NOMO-1 treated with DMSO at 0.1 percent for 48 hours (cell line): Measurements from ENCODE around the gene COMT.
"Not testable (repeated sequence)": the region's sequence is repeated elsewhere in the genome, so short reads cannot be mapped to it uniquely, and the experiment has no call there.

Experiments used
- DNase-seq: peaks from one replicate; lab custom pipeline; 2025; ENCODE audit not compliant: unreplicated experiment; lab: John Stamatoyannopoulos, UW

Gene COMT

GRCh38 chr22:19928207-19928606, 13.4 kb upstream of the COMT start:
- DNase-seq: no peak

- DNase-seq: no peak
Measured at GRCh38 chr22:19929586-19930550, 11.7 kb upstream of the COMT start.

DNA sequence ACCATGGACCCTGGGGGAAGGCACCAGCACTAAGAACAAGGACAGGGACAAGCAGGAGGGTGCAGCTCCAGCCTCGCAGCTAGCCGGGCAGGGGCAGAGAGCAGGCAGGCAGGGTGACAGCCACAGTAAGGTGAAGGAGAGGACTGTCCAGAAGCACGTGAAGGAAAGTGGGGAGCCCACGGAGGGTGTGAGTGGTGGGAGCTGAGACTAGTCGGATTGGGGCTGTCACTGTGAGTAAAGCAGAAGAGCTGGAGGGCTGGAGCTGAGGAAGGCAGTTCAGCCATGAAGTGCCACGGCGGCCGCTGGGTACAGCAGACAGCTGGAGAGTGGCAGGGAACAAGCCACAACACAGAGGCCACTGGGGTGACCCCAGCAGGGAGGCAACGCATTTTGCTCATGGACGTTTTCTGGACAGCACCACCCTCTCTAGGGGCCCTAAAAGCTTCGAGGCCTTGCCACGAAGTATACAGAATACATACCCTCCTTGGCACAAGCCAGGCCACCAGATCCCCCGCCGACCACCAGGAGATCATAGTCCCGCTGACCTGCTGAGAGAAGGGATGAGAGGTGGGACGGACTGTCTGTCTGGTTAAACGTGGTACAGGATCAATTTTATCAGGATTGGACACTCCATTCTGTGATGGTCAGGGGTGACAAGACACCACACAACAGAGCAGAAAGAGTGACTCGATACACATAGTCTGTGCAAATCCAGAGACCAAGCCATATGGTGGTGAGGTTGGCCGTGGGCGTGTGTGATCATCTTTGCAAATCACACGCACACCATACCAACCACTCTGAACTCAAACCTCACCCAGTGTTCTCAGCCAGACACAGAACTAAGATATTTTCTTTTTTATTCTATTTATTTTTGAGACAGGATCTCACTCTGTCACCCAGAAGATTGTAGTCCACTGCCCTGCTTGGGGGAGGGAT, 10.8 kb upstream of the COMT start:
- DNase-seq: no peak

DNA sequence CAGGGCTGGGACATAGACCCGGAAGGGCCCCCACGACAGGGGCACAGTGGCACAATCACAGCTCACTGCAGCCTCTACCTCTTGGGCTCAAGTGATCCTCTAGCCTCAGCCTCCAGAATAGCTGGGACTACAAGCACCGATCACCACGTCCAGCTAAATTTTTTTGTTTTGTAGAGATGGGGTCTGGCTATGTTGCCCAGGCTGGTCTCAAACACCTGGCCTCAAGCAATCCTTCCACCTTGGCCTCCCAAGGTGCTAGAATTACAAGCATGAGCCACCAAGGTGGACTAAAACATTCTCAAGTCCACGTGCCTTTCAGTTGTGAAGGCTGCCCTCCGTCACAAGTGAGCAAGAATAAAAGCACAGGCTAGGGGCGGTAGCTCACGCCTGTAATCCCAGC, 10.1 kb upstream of the COMT start:
- no peak for DNase-seq

DNA sequence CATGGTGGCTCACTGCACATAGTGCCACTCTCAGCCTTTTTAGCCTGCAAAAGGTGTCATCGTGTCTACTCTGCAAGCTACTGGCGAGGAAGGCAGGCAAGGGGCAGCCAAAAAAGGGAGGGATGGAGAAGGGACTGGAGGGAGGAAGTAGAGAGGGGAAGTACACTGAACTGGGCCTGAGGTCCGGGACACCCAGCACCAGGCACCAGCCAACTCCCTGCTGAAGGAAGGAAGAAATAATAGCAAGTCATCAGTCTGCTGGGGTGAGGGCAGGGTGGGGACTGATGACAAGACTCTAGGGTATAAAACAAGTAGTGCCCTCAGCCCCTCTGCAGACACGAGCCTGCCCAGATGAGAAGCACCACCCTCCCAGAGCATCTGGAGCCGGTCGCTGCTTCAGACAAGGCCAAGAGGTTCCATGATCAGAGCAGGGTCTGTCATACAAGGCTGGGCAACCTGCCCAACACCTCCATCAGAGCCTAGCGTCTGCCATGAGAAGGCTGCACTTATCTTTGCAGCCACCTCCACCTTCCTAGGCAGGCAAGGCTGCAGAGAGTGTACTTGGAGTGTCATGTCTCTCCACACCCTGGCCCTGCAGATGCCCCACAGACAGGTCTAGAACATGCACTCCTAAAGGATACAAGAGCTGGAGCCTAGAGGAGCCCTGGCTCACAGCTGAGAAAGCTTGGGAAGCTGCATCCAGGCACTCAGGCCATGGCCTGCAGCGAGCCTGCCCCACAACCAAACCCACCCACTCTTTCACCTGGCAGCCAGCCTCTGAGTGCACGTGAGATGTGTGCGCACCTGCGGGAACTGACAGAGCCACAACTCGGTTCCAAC, 9.0 kb upstream of the COMT start:
- no peak for DNase-seq

- DNase-seq: no peak
Measured at GRCh38 chr22:19933341-19934241, 8.0 kb upstream of the COMT start.

DNA sequence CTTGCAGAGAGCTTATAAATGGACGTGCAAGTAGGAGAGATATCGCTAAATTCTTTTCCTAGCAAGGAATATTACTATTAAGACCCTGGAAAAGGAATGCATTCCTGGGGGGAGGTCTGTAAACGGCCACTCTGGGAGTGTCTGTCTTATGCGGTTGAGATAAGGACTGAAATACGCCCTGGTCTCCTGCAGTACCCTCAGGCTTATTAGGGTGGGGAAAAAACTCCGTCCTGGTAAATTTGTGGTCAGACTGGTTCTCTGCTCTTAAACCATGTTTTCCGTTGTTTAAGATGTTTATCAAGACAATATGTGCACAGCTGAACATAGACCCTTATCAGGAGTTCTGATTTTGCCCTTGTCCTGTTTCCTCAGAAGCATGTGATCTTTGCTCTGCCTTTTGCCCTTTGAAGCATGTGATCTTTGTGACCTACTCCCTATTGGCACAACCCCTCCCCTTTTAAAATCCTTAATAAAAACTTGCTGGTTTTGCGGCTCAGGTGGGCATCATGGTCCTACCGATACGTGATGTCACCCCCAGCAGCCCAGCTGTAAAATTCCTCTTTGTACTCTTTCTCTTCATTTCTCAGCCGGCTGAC, 6.4 kb upstream of the COMT start:
- not testable (repeated sequence) for DNase-seq

DNA sequence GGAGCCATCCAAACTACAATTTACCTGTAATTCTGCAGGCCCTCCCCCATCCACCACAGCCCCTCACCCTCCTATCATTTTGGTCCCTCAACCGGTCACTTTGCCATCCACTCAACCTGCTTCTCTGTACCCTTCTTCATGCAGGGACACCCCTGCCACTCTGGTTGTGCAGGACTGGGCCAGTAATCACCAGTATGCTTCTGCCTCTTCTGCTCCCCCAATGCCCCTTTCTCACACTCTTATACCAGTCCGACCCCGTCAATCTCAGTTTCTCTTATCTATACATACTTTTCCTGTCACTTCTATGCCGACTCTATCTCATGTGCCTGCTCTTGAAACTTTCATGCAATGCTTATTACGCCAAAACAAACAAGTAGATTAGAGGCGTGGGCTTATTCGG, 5.1 kb upstream of the COMT start:
- no peak for DNase-seq

DNA sequence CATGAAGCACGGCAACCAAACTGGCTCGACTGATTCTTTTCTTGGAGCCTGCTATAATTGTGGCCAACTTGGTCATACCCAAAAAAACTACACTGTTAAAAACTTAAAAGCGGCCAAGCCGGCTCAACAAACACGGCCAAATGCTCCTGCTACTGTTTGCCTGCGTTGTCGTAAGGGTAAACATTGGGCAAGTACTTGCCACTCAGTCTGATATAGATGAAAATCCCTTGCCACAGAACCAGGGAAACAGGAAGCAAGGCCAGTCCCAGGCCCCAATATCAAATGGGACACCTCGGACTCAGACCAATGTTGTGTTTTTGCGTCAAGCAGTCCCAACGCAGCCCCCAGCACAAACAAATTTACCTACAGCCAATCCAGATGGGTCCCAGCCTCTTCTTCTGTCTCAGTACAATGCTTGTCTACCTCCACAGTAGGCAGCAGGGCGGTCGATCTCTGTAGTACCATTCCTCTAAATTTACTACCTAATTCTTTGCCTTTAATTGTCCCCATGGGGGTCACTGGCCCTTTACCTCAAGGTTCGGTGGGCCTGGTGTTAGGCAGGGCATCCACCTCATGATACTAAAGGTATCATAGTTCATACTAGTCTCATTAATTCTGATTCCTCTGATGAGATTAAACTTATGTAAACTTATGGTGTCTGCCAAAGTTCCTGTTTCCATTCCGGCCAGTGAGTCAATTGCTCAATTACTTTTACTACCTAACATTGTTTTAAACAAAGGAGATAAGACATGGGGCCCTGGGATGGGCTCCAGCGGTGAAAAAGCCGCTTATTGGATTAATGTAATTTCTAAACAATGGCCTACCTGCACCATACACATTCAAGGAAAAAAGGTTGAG, 3.7 kb upstream of the COMT start:
- peak; percentile 80 for DNase-seq

DNA sequence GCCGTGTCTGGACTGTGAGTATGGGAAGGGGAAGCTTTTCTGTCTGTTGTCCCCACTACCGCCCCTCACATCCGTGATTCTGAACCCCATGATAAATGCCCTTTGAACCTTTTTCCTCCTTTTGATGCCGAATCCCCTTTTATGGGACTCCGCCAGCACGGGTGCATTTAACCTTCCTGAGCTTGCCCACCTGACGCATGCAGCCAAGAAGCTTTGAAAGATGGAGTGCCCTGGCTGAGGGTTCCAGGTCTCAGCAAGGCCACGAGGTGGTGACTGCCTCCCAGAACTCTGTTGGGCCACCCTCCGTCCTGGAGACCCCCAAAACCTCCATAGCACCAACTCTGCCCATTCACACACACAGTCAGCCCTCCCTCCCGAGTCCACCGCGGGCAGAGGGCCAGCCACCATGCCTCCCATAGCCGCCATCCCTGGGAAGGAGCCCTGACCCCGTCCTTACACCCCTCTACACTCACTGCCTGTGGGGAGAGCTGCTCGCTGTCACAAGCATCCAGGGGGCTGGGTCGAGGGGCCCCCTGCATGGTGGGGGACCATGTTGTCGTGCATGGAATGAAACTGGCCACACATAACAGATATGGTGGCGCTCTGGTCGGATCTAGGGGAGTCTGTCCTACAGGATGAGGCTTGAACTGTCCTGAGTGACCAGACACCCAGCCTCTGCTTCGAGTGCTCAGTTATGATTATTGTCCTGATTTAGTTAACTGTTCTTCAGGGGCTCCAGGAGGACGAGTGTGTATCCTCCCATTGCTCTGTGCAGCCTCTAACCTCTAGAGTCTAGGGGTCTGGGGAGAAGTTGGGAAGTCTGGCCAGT, 822 bp upstream of the COMT start:
- DNase-seq: no peak

DNA sequence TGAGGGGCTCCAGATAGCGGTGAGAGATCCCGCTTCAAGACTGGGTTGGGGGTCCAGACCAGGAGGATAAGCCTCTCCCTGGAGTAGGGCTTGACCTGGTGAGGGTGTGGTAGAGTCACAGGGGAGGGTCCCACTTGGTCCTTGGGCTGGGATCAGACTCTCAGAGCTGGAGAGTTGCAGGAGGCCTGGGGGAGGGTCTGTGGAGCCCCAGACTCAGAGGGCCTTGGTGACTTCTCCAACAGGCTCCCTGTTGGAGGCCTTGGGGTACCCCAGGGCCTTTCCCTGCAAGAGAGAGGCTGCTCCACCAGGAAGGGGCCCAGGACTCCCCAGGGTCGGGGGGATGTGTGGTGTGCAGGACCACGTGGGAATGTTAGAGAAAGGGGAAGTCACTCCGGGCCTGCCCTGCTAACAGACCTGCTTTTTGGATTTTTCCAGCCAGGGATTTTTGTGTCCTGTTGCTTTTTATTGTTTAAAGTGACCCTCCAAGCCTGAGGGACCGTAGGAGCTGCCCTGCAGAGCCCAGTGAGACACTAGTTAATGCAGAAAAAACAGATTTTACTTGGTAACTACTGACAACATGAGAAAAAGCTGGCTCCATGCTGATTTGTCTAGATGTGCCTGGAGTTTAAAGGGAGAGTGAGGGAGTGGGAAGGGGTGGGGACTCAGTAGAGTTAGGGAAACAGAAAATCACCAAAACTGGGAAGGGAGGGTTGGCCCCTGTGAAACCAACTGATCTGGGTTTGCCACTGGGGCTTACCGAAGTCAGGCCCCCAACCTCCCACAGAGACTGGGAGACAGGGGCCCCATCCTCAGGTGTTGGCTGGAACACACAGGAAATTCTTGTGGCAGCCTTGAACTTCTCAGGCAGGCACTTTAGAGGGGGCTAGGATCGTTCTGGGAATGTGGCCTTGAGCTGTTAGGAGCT, 847 bp downstream of the COMT start:
- DNase-seq: peak; percentile 38

DNA sequence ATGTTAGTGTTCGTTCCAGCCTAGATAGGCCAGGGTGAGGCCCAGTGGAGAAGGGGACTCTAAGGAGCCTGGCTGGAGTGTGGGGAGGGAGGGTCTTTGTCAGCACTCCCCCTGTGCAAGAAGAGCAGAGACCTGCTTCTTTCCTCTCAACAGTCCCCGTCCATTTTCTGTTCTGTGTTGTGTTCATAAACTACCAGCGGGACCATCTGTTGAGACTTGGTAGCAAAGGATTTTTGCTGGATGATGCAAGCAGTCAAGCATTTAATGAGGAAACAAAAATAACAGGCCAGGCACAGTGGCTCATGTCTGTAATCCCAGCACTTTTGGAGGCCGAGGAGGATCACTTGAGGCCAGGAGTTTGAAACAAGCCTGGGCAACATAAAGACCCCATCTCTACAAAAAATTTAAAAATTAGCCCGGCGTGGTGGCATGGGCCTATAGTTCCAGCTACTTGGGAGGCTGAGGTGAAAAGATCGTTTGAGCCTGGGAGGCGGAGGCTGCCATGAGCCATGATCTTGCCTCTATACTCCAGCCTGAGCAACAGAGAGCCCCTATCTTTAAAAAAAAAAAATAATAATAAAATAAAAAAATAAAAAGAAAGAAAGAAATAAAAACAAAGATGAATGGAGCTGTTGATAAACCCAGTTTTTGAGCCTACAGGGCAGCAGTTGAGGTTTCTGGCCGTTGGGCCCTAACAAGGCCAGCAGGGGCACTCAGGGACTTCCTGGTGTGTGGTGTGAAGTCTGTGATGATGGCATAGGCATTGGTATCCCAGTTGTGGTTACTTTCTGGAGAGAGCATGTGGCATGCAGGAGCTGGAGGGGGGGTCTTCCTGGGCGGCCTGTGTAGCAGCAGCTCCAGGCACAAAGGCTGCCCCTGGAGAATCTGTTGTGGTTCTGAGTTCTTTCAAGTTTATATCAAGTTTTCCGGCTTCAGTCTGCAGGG, 1.8 kb downstream of the COMT start:
- DNase-seq: peak; percentile 37

DNA sequence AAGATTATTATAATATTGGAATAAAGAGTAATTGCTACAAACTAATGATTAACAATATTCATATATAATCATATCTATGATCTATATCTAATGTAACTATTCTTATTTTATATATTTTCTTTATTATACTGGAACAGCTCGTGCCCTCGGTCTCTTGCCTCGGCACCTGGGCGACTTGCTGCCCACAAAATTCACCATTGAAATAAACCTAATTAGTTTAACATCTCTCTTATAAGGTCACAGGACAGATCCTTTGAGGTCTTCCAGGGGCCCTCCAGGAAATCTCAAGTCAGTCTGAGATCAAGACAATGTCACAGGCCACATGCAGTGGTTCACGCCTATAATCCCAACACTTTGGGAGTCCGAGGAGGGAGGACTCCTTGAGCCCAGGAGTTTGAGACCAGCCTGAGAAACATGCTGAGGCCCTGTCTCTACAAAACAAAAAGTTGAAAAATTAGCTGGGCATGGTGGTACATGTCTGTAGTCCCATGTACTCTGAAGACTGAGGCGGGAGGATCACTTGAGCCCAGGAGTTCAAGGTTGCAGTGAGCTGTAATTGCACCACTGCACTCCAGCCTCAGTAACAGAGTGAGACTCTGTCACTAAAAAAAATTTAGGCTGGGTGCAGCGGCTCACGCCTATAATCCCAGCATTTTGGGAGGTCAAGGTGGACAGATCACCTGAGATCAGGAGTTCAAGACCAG, 6.6 kb downstream of the COMT start:
- DNase-seq: no peak

GRCh38 chr22:19951346-19951745, 9.8 kb downstream of the COMT start:
- DNase-seq: no peak
